ENCODE data around the gene AFF4. TPM values are rescaled to one million over a fixed set of nuclear protein-coding genes. Genes with fewer than 3 reads are reported as not detected.

The AFF4 gene
- total and polyA plus RNA-seq, 9 of the 15 experiments (the other 6 are each of a cell fraction or from before 2014, with no cell fraction given), result 1.7 to 25.8 (median 17.9) TPM

GRCh38 chr5:132963171-132964104, at the start of gene AFF4 (continued):
- TF ChIP-seq MLX (CRISPR knock-in tag; conservative IDR thresholded peaks at IDR 0.05) (peak in 1 of 2 experiments; percentile 50; a peak in 1 of 4 replicates), HDAC6 (IDR thresholded peaks at IDR 0.05; ENCODE audit: low read depth, low read length) (no peak), ZBTB26 (CRISPR knock-in tag; IDR thresholded peaks at IDR 0.05) (no peak), ZNF76 (CRISPR knock-in tag; IDR thresholded peaks at IDR 0.05; ENCODE audit: borderline replicate concordance) (0 out of 2 replicates have a peak, but pooled peaks have one; percentile 34), CHAMP1 (IDR thresholded peaks at IDR 0.05) (no peak), C11orf30 (IDR thresholded peaks at IDR 0.05; ENCODE audit: low read depth) (0 out of 2 replicates have a peak, but pooled peaks have one; percentile 37), STAT6 (CRISPR knock-in tag; IDR thresholded peaks at IDR 0.05) (no peak), ZFP30 (CRISPR knock-in tag; IDR thresholded peaks at IDR 0.05; ENCODE audit: borderline replicate concordance) (no peak), PYGO2 (tag; IDR thresholded peaks at IDR 0.05) (no peak), TSC22D4 (tag; IDR thresholded peaks at IDR 0.05) (no peak), POLR2A (conservative IDR thresholded peaks at IDR 0.05) (peak; percentile 85), PCBP1 (IDR thresholded peaks at IDR 0.05; ENCODE audit: low read depth, low read length, poor library complexity, severe bottlenecking) (no peak), ESRRA (IDR thresholded peaks at IDR 0.05; ENCODE audit: borderline replicate concordance, low read depth) (no peak), ETS1 (conservative IDR thresholded peaks at IDR 0.05; ENCODE audit: control insufficient read depth, low read depth, low read length) (peak; percentile 77), ZNF717 (CRISPR knock-in tag; IDR thresholded peaks at IDR 0.05) (no peak), PHB (CRISPR knock-in tag; IDR thresholded peaks at IDR 0.05) (no peak), NR2C2 (CRISPR knock-in tag; IDR thresholded peaks at IDR 0.05) (peak; percentile 5; the same call in 1 of the 2 replicates), NR2C2 (tag; IDR thresholded peaks at IDR 0.05) (peak; percentile 87), SLC30A9 (CRISPR knock-in tag; IDR thresholded peaks at IDR 0.05) (no peak)

Measured in K562 (cell line).